Measurements from ENCODE around the gene UBE3C. TPM values are rescaled to one million over a fixed set of nuclear protein-coding genes. Genes with fewer than 3 reads are reported as not detected.

Gene UBE3C
- total and polyA plus RNA-seq, 11 donors: 11.0 to 57.5 (median 48.1) TPM

GRCh38 chr7:157124690-157125089 lies 14.0 kb upstream of the UBE3C start:
- no peaks in the 10 kb centered on the region for H3K9me3 ChIP-seq
- WGBS, 4 donors: 72 to 82% (median 79%) methylated on average over 15 of the region's 15 CpGs
- DNase-seq (no peak), ATAC-seq (no peak)
- H3K27me3 ChIP-seq: peaks cover 0 to 7% (median 0%) of the 10 kb centered on the region in 9 donors
- no peaks in the 10 kb centered on the region for H3K4me1 ChIP-seq
- intact Hi-C loops (cut with DNase I): no loop called here
- no peaks in the 10 kb centered on the region for H3K36me3 ChIP-seq
- TF ChIP-seq POLR2A (IDR thresholded peaks at IDR 0.05) (no peak), CTCF (IDR thresholded peaks at IDR 0.05) (no peak)
- no peak overlapping the region for H3K4me3 ChIP-seq
- no peak overlapping the region for H3K27ac ChIP-seq

DNA sequence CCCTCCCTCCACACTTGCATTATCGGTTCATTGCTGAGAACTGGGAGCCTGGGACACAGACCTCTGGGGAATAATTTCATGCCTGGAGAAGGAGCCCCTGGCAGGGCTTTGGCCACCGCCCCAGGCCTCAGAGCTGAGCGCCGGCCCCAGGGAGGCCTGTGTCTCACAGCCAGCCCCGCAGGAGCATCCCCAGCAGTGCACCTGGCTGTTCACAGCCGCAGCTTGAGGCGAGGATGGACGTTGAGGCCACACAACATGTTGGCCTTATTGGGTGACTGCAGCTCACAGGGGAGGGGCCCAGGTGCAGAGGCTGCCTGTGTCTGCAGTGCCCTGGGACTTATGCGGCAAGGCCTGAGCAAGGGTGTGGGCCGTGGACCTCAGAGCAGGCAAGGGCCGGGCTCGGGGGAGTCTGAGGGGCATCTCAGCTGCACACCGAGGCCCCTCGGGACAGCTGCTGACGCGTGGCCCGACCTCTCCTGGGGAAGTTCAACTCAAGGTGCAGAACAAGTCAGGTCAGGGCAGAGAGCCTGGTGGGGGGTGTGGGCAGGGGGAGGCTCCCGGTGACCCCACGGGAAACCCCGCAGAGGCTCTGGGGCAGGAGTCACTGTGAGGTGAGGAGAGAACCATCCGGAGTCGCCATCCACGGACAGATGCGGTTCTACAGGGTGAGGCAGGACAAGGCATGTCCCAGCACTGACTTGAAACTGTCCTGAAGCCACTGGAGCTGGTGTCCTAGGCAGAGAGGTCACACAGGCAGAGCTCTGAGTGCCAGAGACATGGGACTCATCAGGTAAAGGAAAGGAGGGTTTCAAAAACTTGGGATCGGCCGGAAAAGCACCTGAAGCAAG lies 13.1 kb upstream of the UBE3C start:
- Histone ChIP-seq H3K27me3 (peaks cover 0 to 15% (median 7%) of the 10 kb centered on the region in 9 donors), H3K9me3 (no peaks in the 10 kb centered on the region), H3K4me3 (no peak overlapping the region), H3K4me1 (no peaks in the 10 kb centered on the region), H3K36me3 (no peaks in the 10 kb centered on the region), H3K27ac (no peak overlapping the region)
- TF ChIP-seq POLR2A (IDR thresholded peaks at IDR 0.05): no peak
- TF ChIP-seq CTCF (IDR thresholded peaks at IDR 0.05): no peak
- no peak for ATAC-seq
- 79 to 81% (median 80%) methylated on average over 20 to 26 of the region's 26 CpGs for WGBS, 4 donors
- no peak for DNase-seq
- intact Hi-C loops (cut with DNase I): no loop called here

DNA sequence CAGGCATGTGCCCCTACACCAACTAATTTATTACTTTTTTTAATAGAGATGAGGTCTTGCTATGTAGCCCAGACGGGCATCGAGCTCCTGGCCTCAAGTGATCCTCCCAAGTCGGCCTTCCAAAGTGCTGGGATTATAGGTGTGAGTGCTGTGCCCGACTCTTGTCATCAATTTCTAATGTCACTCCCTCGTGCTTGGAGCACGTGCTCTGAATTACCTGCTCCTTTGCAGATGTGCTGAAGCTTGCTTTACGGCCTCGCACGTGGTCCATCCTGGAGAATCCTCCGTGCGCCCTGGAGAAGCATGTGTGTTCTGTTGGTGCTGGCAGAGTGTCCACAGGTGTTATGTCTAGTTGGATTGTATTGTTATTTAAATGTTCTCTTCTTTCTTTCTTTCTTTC lies 11.8 kb upstream of the UBE3C start:
- 86 to 90% (median 88%) methylated on average over 11 of the region's 11 CpGs for WGBS, 4 donors
- DNase-seq: no peak

More for the DNA sequence above, 11.8 kb upstream of the UBE3C start:
- Histone ChIP-seq H3K4me3 (no peak overlapping the region), H3K36me3 (no peaks in the 10 kb centered on the region), H3K9me3 (no peaks in the 10 kb centered on the region), H3K4me1 (no peaks in the 10 kb centered on the region), H3K27me3 (peaks cover 0 to 24% (median 8%) of the 10 kb centered on the region in 9 donors), H3K27ac (no peak overlapping the region)
- TF ChIP-seq CTCF (IDR thresholded peaks at IDR 0.05) (no peak), POLR2A (IDR thresholded peaks at IDR 0.05) (no peak)
- ATAC-seq: no peak
- intact Hi-C loops (cut with DNase I): no loop called here
